Activated naive CD4-positive, alpha-beta T cell treated with anti-CD3 and anti-CD28 coated beads, Interleukin-2, amount 50 U/mL, for 72 hours (primary cell): ENCODE data around the gene MGAT4A. TPM values are rescaled to one million over a fixed set of nuclear protein-coding genes. Genes with fewer than 3 reads are reported as not detected.
"Not testable (repeated sequence)": the region's sequence is repeated elsewhere in the genome, so short reads cannot be mapped to it uniquely, and the experiment has no call there.

Experiments used
- ATAC-seq, 2 donors: fragments of 150-1000 bp; cut with Tn5 transposase; 2 replicates each; pipeline ENCODE4 v1.10.0; 2021; ENCODE audit warnings: mild to moderate bottlenecking in 2 of 2, moderate library complexity in 2 of 2
- DNase-seq, 2 donors: peaks; one replicate each; pipeline ENCODE4 v3.0.0; 2021 to 2022; ENCODE audit warnings: low spot score in 2 of 2
- H3K27ac Mint-ChIP-seq, 2 donors: one replicate each; pipeline ENCODE4 v1.8.0; 2022; ENCODE audit warnings: mild to moderate bottlenecking in 2 of 2, mixed read lengths in 2 of 2
- H3K36me3 Mint-ChIP-seq, 2 donors: one replicate each; pipeline ENCODE4 v1.8.0; 2022; ENCODE audit warnings: mixed read lengths in 2 of 2
- H3K9me3 Mint-ChIP-seq, 2 donors: one replicate each; pipeline ENCODE4 v1.8.0; 2022; ENCODE audit warnings: mixed read lengths in 2 of 2
- total RNA-seq, 2 donors: library from RNA; stranded (reverse); gene quantifications; one replicate each; pipeline ENCODE4 v1.2.3, GENCODE V29; 2022

The MGAT4A gene
- total RNA-seq, 2 donors from 2014 or later, result 59.1 to 95.6 TPM

GRCh38 chr2:98594665-98595064 lies 136.3 kb downstream of the MGAT4A start:
- H3K27ac Mint-ChIP-seq, ATAC-seq, DNase-seq, H3K9me3 Mint-ChIP-seq: not testable (repeated sequence)
- peaks cover 18 to 33% of the 10 kb centered on the region in 2 donors for H3K36me3 Mint-ChIP-seq

GRCh38 chr2:98592565-98592964 lies 138.4 kb downstream of the MGAT4A start:
- DNase-seq, result no peak
- no peak for ATAC-seq
- peaks cover 18 to 33% of the 10 kb centered on the region in 2 donors for H3K36me3 Mint-ChIP-seq
- peak overlapping the region in 1 of 2 donors; percentile 88 for H3K27ac Mint-ChIP-seq
- H3K9me3 Mint-ChIP-seq, result peaks cover 9% of the 10 kb centered on the region in 2 donors

- no peak for ATAC-seq
- H3K36me3 Mint-ChIP-seq, result peaks cover 12 to 15% of the 10 kb centered on the region in 2 donors
- H3K27ac Mint-ChIP-seq, result peak overlapping the region; percentile 54 to 95
- no peak for DNase-seq
- H3K9me3 Mint-ChIP-seq, result peaks cover 9% of the 10 kb centered on the region in 2 donors
These were observed 141.4 kb downstream of the MGAT4A start for GRCh38 chr2:98589489-98589888.

GRCh38 chr2:98588880-98589431 lies 142.0 kb downstream of the MGAT4A start:
- Mint-ChIP-seq H3K36me3 (peaks cover 10 to 11% of the 10 kb centered on the region in 2 donors), H3K27ac (peak overlapping the region; percentile 54 to 95), H3K9me3 (peaks cover 8 to 9% of the 10 kb centered on the region in 2 donors)
- no peak for ATAC-seq
- DNase-seq, result no peak

- DNase-seq (no peak), ATAC-seq (no peak)
- Mint-ChIP-seq H3K36me3 (no peaks in the 10 kb centered on the region), H3K27ac (peak overlapping the region; percentile 21 to 46), H3K9me3 (no peaks in the 10 kb centered on the region)
These were observed 144.3 kb downstream of the MGAT4A start for GRCh38 chr2:98586551-98587140.

- no peak for DNase-seq
- no peak for ATAC-seq
- Mint-ChIP-seq H3K36me3 (no peaks in the 10 kb centered on the region), H3K9me3 (no peaks in the 10 kb centered on the region), H3K27ac (no peak overlapping the region)
These were observed 145.5 kb downstream of the MGAT4A start for GRCh38 chr2:98585386-98585785.

- ATAC-seq (no peak), DNase-seq (no peak)
- peak overlapping the region in 1 of 2 donors; percentile 41 for H3K27ac Mint-ChIP-seq
- H3K9me3 Mint-ChIP-seq, result no peaks in the 10 kb centered on the region
- H3K36me3 Mint-ChIP-seq, result no peaks in the 10 kb centered on the region
These were observed 146.9 kb downstream of the MGAT4A start for GRCh38 chr2:98583816-98584618.

- Mint-ChIP-seq H3K27ac (peak overlapping the region in 1 of 2 donors; percentile 40), H3K9me3 (no peaks in the 10 kb centered on the region), H3K36me3 (no peaks in the 10 kb centered on the region)
- DNase-seq (no peak), ATAC-seq (no peak)
These were observed 147.7 kb downstream of the MGAT4A start for GRCh38 chr2:98583276-98583675.

GRCh38 chr2:98582523-98582922 lies 148.4 kb downstream of the MGAT4A start:
- H3K27ac Mint-ChIP-seq, result no peak overlapping the region
- H3K36me3 Mint-ChIP-seq, result no peaks in the 10 kb centered on the region
- DNase-seq (no peak), ATAC-seq (no peak)
- no peaks in the 10 kb centered on the region for H3K9me3 Mint-ChIP-seq

GRCh38 chr2:98580656-98581284 lies 150.2 kb downstream of the MGAT4A start:
- Mint-ChIP-seq H3K27ac (peak overlapping the region in 1 of 2 donors; percentile 64), H3K36me3 (no peaks in the 10 kb centered on the region), H3K9me3 (no peaks in the 10 kb centered on the region)
- ATAC-seq, result peak in 1 of 2 donors; percentile 22
- no peak for DNase-seq

- Mint-ChIP-seq H3K36me3 (no peaks in the 10 kb centered on the region), H3K27ac (peak overlapping the region; percentile 60 to 90), H3K9me3 (no peaks in the 10 kb centered on the region)
- DNase-seq, result no peak
- no peak for ATAC-seq
These were observed 151.0 kb downstream of the MGAT4A start for GRCh38 chr2:98579926-98580325.

GRCh38 chr2:98578231-98578630 lies 152.7 kb downstream of the MGAT4A start:
- no peak for DNase-seq
- no peaks in the 10 kb centered on the region for H3K9me3 Mint-ChIP-seq
- no peaks in the 10 kb centered on the region for H3K36me3 Mint-ChIP-seq
- no peak for ATAC-seq
- H3K27ac Mint-ChIP-seq, result no peak overlapping the region

- H3K36me3 Mint-ChIP-seq, result no peaks in the 10 kb centered on the region
- no peak for ATAC-seq
- H3K27ac Mint-ChIP-seq, result peak overlapping the region; percentile 20 to 59
These were observed 153.6 kb downstream of the MGAT4A start for GRCh38 chr2:98577313-98577712.

GRCh38 chr2:98576666-98577312 lies 154.1 kb downstream of the MGAT4A start:
- no peaks in the 10 kb centered on the region for H3K36me3 Mint-ChIP-seq
- DNase-seq (no peak), ATAC-seq (no peak)
- H3K9me3 Mint-ChIP-seq, result no peaks in the 10 kb centered on the region
- peak overlapping the region; percentile 20 to 65 for H3K27ac Mint-ChIP-seq

More at GRCh38 chr2:98577313-98577712, 153.6 kb downstream of the MGAT4A start:
- H3K9me3 Mint-ChIP-seq, result no peaks in the 10 kb centered on the region
- DNase-seq, result no peak

- Mint-ChIP-seq H3K36me3 (no peaks in the 10 kb centered on the region), H3K9me3 (no peaks in the 10 kb centered on the region), H3K27ac (peak overlapping the region in 1 of 2 donors; percentile 39)
- ATAC-seq, result no peak
- DNase-seq, result peak in 1 of 2 donors; percentile 37
These were observed 157.5 kb downstream of the MGAT4A start for GRCh38 chr2:98573426-98573825.

- peak in 1 of 2 donors; percentile 23 for DNase-seq
- ATAC-seq, result no peak
- Mint-ChIP-seq H3K27ac (peak overlapping the region in 1 of 2 donors; percentile 36), H3K36me3 (no peaks in the 10 kb centered on the region), H3K9me3 (no peaks in the 10 kb centered on the region)
These were observed 158.3 kb downstream of the MGAT4A start for GRCh38 chr2:98572676-98573075.
